Kidney tubule cell (primary cell): ENCODE results near the gene RBM28.
A peak's percentile ranks its signal among the peaks of the same experiment; 100 is the strongest.

ENCODE experiments used
- DNase-seq: peaks from one replicate; pipeline ENCODE4 v3.0.0-alpha.2; 2018; ENCODE audit warnings: low spot score

RBM28 gene

DNA sequence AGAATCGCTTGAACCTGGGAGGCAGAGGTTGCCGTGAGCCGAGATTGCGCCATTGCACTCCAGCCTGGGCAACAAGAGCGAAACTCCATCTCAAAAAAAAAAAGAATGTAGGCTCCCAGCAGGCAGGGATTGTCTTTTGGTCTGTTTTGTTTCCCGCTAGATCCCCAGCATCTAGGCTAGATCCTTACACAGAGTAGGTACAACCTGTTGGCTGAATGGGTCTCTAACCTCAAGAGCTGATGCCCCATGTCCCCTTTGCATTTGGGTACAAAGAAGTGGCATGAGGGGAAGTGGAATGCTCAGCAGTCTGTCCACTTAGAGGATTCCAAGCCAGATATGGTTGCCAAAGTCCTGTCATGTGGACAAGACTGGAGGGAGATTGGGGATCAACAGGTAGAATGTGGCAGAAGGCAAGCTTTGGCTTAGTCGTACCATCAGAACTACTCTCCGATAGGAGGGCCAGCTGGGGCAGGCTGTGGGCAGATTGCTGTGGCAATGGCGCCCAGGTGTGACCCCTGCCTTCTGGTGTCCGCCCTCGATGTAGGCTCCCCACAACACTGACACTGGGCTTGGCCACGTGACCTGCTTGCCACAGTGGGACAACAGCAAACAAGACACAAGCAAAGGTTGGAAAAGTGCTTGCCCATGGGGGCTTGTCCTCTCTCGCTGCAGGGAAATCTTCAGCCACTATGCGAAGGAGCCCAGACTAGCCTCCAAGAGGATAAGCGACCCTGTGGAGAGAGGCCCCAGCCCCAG lies 81.3 kb downstream of the RBM28 start:
- DNase-seq = no peak

DNA sequence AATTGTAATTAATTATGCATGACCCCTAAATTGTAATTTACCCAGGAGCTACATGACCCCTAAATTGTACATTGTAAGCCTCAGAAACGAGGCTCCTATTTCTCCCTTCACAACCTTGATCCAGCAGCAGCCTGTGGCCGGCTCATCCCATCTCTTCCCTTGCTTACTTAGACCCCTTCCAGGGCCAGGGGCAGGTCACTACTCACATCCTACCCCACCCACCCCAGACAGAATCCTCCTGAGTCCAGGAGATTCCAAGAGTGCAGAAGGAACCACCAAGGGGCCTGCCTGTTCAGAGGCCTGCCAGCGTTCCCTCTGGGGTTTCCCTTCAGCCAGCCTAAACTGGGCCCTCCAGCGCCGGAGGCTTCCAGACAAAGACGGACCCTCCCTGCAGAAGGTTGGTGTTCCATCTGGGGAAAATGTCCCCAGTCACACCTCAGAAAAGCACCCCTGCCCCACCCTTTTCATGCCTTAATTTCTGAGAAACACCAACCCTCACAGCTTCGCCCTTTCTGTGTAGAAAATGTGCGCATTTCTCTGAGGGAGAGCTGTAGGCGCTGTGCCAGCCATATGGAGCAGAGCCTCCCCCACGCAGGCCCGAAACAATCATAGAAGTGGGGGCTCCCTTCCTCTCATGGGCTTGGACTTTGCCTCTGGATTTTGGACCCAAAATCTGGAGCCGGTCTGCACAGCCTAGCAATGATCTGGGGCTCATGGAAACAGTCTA lies 83.5 kb downstream of the RBM28 start:
- no peak for DNase-seq

GRCh38 chr7:128259131-128260061 lies 84.3 kb downstream of the RBM28 start:
- DNase-seq = peak; percentile 13

GRCh38 chr7:128257458-128257857 lies 86.2 kb downstream of the RBM28 start:
- DNase-seq = no peak

DNA sequence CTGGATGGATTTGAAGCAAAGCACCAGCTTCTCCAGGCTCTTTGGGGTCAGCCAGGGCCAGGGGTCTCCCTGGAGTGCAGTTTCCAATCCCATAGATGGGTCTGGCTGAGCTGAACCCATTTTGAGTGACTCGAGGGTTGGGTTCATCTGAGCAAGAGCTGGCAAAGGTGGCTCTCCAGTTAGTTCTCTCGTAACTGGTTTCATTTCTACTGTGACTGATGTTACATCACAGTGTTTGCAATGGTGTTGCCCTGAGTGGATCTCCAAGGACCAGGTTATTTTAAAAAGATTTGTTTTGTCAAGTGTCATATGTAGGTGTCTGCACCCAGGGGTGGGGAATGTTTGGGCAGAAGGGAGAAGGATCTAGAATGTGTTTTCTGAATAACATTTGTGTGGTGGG lies 88.4 kb downstream of the RBM28 start:
- DNase-seq = no peak

- DNase-seq = no peak
Measured at GRCh38 chr7:128254470-128254869, 89.2 kb downstream of the RBM28 start.

- DNase-seq = no peak
Measured at GRCh38 chr7:128253701-128254100, 90.0 kb downstream of the RBM28 start.

DNA sequence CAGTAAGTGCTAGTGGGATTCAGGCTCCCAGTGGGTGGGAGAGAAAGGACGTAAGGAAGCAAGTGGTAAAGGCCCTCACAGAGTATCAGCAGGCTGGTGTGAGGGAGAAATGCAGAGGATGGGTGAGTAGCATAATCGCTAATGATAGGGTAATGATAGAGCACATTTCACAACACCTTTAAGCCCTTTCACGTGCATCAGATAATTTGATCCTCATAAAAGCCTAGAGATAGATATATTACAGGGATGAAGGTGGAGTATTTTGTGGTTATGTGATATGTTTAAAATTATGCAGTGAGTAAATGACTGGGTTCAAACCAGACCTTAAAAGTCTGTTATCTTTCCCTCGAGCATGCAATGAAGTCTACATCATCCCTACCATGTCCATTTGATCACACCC lies 92.4 kb downstream of the RBM28 start:
- no peak for DNase-seq
